WTC11 (cell line): ENCODE results near the gene EML4. TPM values are rescaled to one million over a fixed set of nuclear protein-coding genes. Genes with fewer than 3 reads are reported as not detected.

Source experiments
- ATAC-seq: fragments of 200-7000 bp; cut with Tn5 transposase; 2 replicates; pipeline ENCODE4 v1.10.0; 2021; ENCODE audit warnings: mild to moderate bottlenecking, moderate library complexity
- CTCF ChIA-PET: fragments of 300-600 bp; sonication (Branson Sonifier 250); formaldehyde crosslinking; loops from one replicate; lab custom pipeline; 2021; ENCODE audit warnings: antibody characterized with exemption; lab: Charles Lee
- POLR2A ChIA-PET: fragments of 350-600 bp; sonication (Branson Sonifier 250); formaldehyde crosslinking; loops from one replicate; lab custom pipeline; 2021; ENCODE audit warnings: antibody characterized with exemption; lab: Charles Lee
- DNase-seq: peaks from one replicate; pipeline ENCODE4 v3.0.0; 2021; ENCODE audit warnings: low spot score
- H3K27ac Mint-ChIP-seq: 2 replicates; pipeline ENCODE4 v1.8.0; 2021; ENCODE audit warnings: mixed read lengths
- H3K27me3 Mint-ChIP-seq: 2 replicates; pipeline ENCODE4 v1.8.0; 2021; ENCODE audit warnings: low read depth, mild to moderate bottlenecking, moderate library complexity, mixed read lengths
- H3K36me3 Mint-ChIP-seq: 2 replicates; pipeline ENCODE4 v1.8.0; 2021; ENCODE audit warnings: mixed read lengths
- H3K4me1 Mint-ChIP-seq: 2 replicates; pipeline ENCODE4 v1.8.0; 2022; ENCODE audit warnings: mixed read lengths
- H3K4me3 Mint-ChIP-seq: 2 replicates; pipeline ENCODE4 v1.8.0; 2021; ENCODE audit warnings: mild to moderate bottlenecking, moderate library complexity, mixed read lengths
- H3K9me3 Mint-ChIP-seq: 2 replicates; pipeline ENCODE4 v1.8.0; 2021; ENCODE audit warnings: mixed read lengths
- AFF4 ChIP-seq: sonication (generic); formaldehyde crosslinking; IDR thresholded peaks from 2 replicates; pipeline ENCODE4 v1.8.1; 2023; ENCODE audit warnings: mild to moderate bottlenecking, missing genetic modification reagents, borderline replicate concordance
- ATF3 ChIP-seq: sonication (generic); formaldehyde crosslinking; conservative IDR thresholded peaks from 2 replicates; pipeline ENCODE4 v1.8.1; 2022; ENCODE audit warnings: mild to moderate bottlenecking, missing genetic modification reagents
- CREB1 ChIP-seq: sonication (generic); formaldehyde crosslinking; IDR thresholded peaks from 2 replicates; pipeline ENCODE4 v1.8.0; 2023; ENCODE audit warnings: mild to moderate bottlenecking, missing genetic modification reagents
- EMX1 ChIP-seq: fragments of 250-450 bp; sonication (Bioruptor Pico); IDR thresholded peaks from 2 replicates; pipeline ENCODE4 v1.8.0; 2021; ENCODE audit warnings: mild to moderate bottlenecking
- ETV6 ChIP-seq: sonication (generic); formaldehyde crosslinking; IDR thresholded peaks from 2 replicates; pipeline ENCODE4 v1.8.1; 2022; ENCODE audit warnings: mild to moderate bottlenecking, missing genetic modification reagents
- GABPB1 ChIP-seq: sonication (generic); formaldehyde crosslinking; IDR thresholded peaks from 2 replicates; pipeline ENCODE4 v1.8.1; 2023; ENCODE audit warnings: mild to moderate bottlenecking, missing genetic modification reagents
- GTF2I ChIP-seq: fragments of 250-450 bp; sonication (Bioruptor Pico); conservative IDR thresholded peaks from 2 replicates; pipeline ENCODE4 v1.4.0; 2021; ENCODE audit warnings: mild to moderate bottlenecking
- IRF2 ChIP-seq: sonication (generic); formaldehyde crosslinking; IDR thresholded peaks from 2 replicates; pipeline ENCODE4 v1.8.0; 2022; ENCODE audit warnings: low read depth, missing genetic modification reagents, borderline replicate concordance
- JUN ChIP-seq: sonication (generic); formaldehyde crosslinking; IDR thresholded peaks from 2 replicates; pipeline ENCODE4 v1.8.0; 2023; ENCODE audit warnings: mild to moderate bottlenecking, missing genetic modification reagents
- NFATC4 ChIP-seq: fragments of 250-450 bp; sonication (Bioruptor Pico); IDR thresholded peaks from 2 replicates; pipeline ENCODE4 v1.9.0; 2021; ENCODE audit warnings: mild to moderate bottlenecking
- RELA ChIP-seq: sonication (generic); formaldehyde crosslinking; IDR thresholded peaks from 2 replicates; pipeline ENCODE4 v1.8.1; 2022; ENCODE audit warnings: missing genetic modification reagents, mild to moderate bottlenecking, borderline replicate concordance
- TEAD1 ChIP-seq: sonication (generic); formaldehyde crosslinking; IDR thresholded peaks from 2 replicates; pipeline ENCODE4 v1.8.0; 2022; ENCODE audit warnings: mild to moderate bottlenecking, missing genetic modification reagents
- TP53 ChIP-seq: sonication (generic); formaldehyde crosslinking; IDR thresholded peaks from 2 replicates; pipeline ENCODE4 v1.8.1; 2023; ENCODE audit warnings: mild to moderate bottlenecking, missing genetic modification reagents
- ZNF121 ChIP-seq: sonication (generic); formaldehyde crosslinking; IDR thresholded peaks from 2 replicates; pipeline ENCODE4 v1.8.0; 2023; ENCODE audit warnings: missing genetic modification reagents
- ZNF396 ChIP-seq: fragments of 250-450 bp; sonication (Bioruptor Pico); IDR thresholded peaks from 2 replicates; pipeline ENCODE4 v1.8.0; 2021; ENCODE audit warnings: mild to moderate bottlenecking, moderate library complexity, borderline replicate concordance
- ZSCAN18 ChIP-seq: fragments of 250-450 bp; sonication (Bioruptor Pico); IDR thresholded peaks from 2 replicates; pipeline ENCODE4 v2.1.2; 2022; ENCODE audit warnings: mild to moderate bottlenecking, moderate library complexity
- total RNA-seq: library from RNA; stranded (reverse); gene quantifications from 3 replicates; pipeline ENCODE4 v1.2.3, GENCODE V29; 2021
- TF ChIP-seq, protein P1 (sequence below): sonication (generic); formaldehyde crosslinking; IDR thresholded peaks from 2 replicates; pipeline ENCODE4 v1.8.1; 2022; ENCODE audit warnings: missing genetic modification reagents, borderline replicate concordance
- TF ChIP-seq, protein P2 (sequence below): fragments of 250-450 bp; sonication (Bioruptor Pico); IDR thresholded peaks from 2 replicates; pipeline ENCODE4 v1.9.0; 2021; ENCODE audit warnings: mild to moderate bottlenecking
- TF ChIP-seq, protein P3 (sequence below): fragments of 250-450 bp; sonication (Bioruptor Pico); IDR thresholded peaks from 2 replicates; pipeline ENCODE4 v1.9.0; 2021; ENCODE audit warnings: mild to moderate bottlenecking
- TF ChIP-seq, protein P4 (sequence below): fragments of 250-450 bp; sonication (Bioruptor Pico); conservative IDR thresholded peaks from 2 replicates; pipeline ENCODE4 v1.9.0; 2021; ENCODE audit warnings: mild to moderate bottlenecking

EML4 gene
- total RNA-seq, 1 experiment from 2014 or later: 89.9 TPM

DNA sequence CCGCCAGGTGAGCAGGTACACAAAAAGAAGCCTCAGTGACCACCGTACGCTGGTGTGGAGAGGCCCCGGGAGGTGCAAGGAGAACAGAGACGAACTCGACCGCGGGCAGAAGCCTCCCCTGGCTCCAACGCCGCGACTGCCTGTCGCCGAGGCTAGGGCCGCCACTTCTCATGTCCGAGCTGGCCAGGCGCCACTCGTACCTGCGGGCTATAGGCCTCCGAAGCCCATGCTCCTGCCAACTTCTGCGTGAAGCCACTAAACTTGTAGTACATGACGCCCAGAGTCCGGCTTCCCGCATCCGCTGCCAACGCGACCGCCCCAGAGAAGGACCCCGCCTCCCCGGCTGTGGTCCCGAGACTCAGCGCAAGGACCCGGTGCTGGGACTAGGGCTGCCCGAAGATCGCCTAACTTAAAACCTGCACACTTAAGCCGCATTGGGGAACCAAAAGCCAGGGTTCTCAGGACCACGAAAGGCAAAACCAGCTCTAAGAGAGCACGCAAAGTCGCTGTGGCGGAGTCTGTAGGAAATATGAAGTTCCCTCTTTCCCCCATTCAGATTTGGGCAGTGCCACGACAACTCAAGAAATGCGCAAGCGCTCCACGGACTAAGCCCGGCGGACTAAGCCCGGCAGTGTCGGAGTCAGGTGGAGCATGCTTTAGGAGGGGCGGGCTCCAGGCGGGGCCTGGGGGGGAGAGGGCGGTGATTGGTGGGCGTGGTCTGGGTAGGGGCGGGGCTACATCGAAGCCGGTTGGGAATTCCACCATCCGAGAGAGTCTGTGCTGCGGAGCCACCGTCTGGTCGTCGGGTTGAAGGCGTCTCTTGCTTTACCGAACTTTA lies 192.0 kb downstream of the EML4 start, which contains the start of gene COX7A2L (continued):
- TF ChIP-seq AFF4 (CRISPR knock-in tag) (peak; percentile 28; the same call in 1 of the 2 replicates), IRF2 (CRISPR knock-in tag) (no peak), EMX1 (CRISPR knock-in tag) (no peak), ZNF121 (no peak), ZSCAN18 (CRISPR knock-in tag) (no peak), GABPB1 (CRISPR knock-in tag) (no peak; the same call in 1 of the 2 replicates)
- TF ChIP-seq, protein P1, sequence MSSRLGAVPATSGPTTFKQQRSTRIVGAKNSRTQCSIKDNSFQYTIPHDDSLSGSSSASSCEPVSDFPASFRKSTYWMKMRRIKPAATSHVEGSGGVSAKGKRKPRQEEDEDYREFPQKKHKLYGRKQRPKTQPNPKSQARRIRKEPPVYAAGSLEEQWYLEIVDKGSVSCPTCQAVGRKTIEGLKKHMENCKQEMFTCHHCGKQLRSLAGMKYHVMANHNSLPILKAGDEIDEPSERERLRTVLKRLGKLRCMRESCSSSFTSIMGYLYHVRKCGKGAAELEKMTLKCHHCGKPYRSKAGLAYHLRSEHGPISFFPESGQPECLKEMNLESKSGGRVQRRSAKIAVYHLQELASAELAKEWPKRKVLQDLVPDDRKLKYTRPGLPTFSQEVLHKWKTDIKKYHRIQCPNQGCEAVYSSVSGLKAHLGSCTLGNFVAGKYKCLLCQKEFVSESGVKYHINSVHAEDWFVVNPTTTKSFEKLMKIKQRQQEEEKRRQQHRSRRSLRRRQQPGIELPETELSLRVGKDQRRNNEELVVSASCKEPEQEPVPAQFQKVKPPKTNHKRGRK (CRISPR knock-in tag): no peak

- H3K36me3 Mint-ChIP-seq: no peaks in the 10 kb centered on the region
- peak overlapping the region; percentile 94 for H3K27ac Mint-ChIP-seq
- H3K4me3 Mint-ChIP-seq: peak overlapping the region; percentile 93
- POLR2A ChIA-PET: no interaction called here
- H3K4me1 Mint-ChIP-seq: peaks cover 24% of the 10 kb centered on the region
- DNase-seq: no peak
- no peak for ATAC-seq
- CTCF ChIA-PET: interaction anchor here (1.2 kb wide), 1 partner anchor 302 kb away, joined by 3 read pairs; no protein-coding TSS in a partner anchor
- H3K9me3 Mint-ChIP-seq: no peaks in the 10 kb centered on the region
- no peaks in the 10 kb centered on the region for H3K27me3 Mint-ChIP-seq
- TF ChIP-seq NFATC4 (CRISPR knock-in tag): no peak
- TF ChIP-seq TEAD1 (CRISPR knock-in tag): no peak
- TF ChIP-seq GTF2I (CRISPR knock-in tag): no peak
- TF ChIP-seq ZNF396 (CRISPR knock-in tag): no peak
- TF ChIP-seq TP53: no peak
- TF ChIP-seq, protein P2, sequence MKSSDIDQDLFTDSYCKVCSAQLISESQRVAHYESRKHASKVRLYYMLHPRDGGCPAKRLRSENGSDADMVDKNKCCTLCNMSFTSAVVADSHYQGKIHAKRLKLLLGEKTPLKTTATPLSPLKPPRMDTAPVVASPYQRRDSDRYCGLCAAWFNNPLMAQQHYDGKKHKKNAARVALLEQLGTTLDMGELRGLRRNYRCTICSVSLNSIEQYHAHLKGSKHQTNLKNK (CRISPR knock-in tag): no peak
- no peak for TF ChIP-seq RELA (CRISPR knock-in tag)
- TF ChIP-seq, protein P3, sequence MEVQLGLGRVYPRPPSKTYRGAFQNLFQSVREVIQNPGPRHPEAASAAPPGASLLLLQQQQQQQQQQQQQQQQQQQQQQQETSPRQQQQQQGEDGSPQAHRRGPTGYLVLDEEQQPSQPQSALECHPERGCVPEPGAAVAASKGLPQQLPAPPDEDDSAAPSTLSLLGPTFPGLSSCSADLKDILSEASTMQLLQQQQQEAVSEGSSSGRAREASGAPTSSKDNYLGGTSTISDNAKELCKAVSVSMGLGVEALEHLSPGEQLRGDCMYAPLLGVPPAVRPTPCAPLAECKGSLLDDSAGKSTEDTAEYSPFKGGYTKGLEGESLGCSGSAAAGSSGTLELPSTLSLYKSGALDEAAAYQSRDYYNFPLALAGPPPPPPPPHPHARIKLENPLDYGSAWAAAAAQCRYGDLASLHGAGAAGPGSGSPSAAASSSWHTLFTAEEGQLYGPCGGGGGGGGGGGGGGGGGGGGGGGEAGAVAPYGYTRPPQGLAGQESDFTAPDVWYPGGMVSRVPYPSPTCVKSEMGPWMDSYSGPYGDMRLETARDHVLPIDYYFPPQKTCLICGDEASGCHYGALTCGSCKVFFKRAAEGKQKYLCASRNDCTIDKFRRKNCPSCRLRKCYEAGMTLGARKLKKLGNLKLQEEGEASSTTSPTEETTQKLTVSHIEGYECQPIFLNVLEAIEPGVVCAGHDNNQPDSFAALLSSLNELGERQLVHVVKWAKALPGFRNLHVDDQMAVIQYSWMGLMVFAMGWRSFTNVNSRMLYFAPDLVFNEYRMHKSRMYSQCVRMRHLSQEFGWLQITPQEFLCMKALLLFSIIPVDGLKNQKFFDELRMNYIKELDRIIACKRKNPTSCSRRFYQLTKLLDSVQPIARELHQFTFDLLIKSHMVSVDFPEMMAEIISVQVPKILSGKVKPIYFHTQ (CRISPR knock-in tag): no peak
- no peak for TF ChIP-seq CREB1 (CRISPR knock-in tag)
- no peak for TF ChIP-seq EMX1 (CRISPR knock-in tag)
- TF ChIP-seq JUN: no peak
- TF ChIP-seq ETV6: no peak
- TF ChIP-seq, protein P4, sequence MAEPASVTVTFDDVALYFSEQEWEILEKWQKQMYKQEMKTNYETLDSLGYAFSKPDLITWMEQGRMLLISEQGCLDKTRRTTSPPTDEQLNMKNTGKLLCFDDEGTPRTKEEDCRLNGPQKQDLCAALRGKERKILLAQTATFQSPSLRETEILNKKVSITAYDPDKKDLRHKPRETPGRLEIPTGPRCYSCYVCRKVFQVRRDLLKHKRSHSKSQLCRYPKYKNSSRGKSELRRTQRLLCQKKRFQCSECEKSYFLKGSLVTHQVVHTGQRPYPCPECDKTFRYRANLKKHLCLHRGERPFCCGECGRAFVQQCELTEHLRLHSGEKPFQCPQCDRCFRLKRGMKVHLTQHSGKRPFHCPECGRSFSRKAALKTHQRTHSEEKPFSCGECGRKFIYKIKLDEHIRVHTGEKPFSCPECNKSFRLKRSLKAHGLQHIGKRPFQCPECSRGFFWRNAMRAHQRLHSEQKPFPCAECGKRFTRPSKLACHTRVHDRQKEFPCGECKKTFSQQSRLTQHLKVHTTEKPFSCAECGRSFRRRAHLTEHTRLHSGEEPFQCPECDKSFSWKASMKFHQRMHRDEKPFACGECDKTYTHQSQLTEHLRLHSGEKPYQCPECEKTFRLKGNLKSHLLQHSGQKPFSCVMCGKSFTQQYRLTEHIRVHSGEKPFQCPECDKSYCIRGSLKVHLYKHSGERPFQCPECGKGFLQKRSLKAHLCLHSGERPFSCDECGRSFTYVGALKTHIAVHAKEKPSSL (CRISPR knock-in tag): no peak
- TF ChIP-seq ATF3 (CRISPR knock-in tag): no peak
Measured at GRCh38 chr2:42361728-42362283, 192.7 kb downstream of the EML4 start.
